ENCODE results near the gene SAV1.
"Not testable (repeated sequence)": the region's sequence is repeated elsewhere in the genome, so short reads cannot be mapped to it uniquely, and the experiment has no call there.

The SAV1 gene

DNA sequence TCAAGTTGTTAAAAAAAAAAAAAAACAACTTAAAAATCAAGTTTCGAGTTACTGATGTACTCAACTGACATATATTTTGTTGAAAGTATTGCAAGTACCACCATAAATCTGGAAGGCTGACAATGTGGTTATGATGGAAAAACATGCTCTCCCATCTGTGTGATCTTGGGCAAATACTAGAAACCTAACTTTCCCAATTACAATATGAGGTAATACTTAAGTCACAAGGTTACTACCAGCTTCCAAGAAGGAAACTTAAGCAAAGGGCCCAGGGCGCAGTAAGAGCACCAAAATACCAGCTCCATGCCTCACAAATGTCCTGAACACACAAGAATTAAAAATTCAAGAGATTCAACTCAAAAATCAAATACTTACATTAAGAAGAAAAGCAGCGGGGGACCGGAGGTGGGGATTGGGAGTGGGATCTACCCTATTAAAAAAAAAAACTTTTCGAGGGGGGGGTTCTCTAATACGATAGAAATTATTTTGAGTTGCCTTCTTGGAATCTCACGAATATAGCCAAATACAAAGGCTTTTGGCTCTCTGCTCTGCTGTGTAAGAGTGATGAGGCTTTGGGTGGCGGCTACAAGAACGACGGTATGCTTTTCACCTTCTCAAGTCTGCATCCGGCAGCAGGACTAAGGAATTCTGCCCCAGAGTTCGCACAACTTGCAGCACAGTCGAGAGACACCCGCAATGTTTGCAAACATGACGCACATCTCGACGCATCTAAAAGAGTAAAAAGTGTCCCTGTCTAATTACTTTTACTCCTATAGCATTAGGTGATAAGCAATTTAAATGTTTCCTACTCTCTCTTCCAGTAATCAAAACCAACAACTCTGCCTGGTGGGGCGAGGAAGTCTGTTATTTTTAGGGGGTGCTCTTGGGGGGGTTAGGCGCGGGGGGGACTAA is 1.1 kb downstream of the SAV1 start:
- DNase-seq (ENCODE audit: low read depth): no peak
- peak overlapping the region; percentile 71 for H3K4me3 ChIP-seq (ENCODE audit: low read depth, low read length)
- TF ChIP-seq, protein P1, sequence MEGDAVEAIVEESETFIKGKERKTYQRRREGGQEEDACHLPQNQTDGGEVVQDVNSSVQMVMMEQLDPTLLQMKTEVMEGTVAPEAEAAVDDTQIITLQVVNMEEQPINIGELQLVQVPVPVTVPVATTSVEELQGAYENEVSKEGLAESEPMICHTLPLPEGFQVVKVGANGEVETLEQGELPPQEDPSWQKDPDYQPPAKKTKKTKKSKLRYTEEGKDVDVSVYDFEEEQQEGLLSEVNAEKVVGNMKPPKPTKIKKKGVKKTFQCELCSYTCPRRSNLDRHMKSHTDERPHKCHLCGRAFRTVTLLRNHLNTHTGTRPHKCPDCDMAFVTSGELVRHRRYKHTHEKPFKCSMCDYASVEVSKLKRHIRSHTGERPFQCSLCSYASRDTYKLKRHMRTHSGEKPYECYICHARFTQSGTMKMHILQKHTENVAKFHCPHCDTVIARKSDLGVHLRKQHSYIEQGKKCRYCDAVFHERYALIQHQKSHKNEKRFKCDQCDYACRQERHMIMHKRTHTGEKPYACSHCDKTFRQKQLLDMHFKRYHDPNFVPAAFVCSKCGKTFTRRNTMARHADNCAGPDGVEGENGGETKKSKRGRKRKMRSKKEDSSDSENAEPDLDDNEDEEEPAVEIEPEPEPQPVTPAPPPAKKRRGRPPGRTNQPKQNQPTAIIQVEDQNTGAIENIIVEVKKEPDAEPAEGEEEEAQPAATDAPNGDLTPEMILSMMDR (IDR thresholded peaks at IDR 0.05; ENCODE audit: control insufficient read depth, extremely low read depth, insufficient read depth): no peak

DNA sequence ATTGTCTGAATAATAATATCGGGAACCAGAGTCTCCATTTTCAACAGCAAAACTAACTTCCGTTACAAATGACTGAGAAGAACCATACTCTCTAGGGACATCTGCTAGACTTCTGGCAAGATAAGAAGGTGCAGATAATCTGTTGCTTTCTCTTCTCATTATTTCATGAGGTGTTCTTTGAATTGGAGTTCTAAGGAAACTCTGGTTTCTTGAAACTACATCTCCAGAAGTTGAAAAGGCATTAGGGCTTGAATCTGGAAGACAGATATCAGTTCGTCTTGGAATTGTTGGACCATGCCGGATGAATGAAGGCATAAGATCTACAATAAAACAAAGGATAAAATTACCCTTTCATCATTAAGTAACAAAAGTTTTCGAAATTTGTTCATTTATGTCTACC is 2.8 kb downstream of the SAV1 start:
- H3K4me3 ChIP-seq (ENCODE audit: low read depth, low read length); DNase-seq (ENCODE audit: low read depth): not testable (repeated sequence)

DNA sequence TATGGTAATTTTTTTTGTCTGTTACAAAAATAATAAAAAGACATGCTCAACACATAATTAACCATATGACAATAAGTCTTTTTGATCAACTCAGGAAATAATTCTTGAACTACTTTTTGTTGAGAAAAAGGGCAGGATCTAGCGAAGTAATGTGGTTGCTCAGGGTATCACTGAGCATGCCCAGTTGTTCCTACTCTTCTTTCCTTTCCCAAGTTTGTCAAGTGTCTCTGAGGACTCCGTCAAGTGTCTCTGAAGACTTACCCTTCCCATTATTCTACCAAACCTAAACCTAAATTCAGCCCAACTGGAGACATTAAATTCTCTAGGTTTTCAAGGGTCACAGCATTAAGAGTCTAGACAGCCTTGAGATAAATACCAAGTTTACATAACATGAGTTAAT is 3.5 kb downstream of the SAV1 start:
- not testable (repeated sequence) for DNase-seq (ENCODE audit: low read depth); H3K4me3 ChIP-seq (ENCODE audit: low read depth, low read length)

- no peak overlapping the region for H3K4me3 ChIP-seq (ENCODE audit: low read depth, low read length)
- peak; percentile 71 for DNase-seq (ENCODE audit: low read depth)
- TF ChIP-seq, protein P1 (IDR thresholded peaks at IDR 0.05; ENCODE audit: control insufficient read depth, extremely low read depth, insufficient read depth): no peak
These were observed 8.7 kb downstream of the SAV1 start for GRCh38 chr14:50659327-50659974.

- H3K4me3 ChIP-seq (ENCODE audit: low read depth, low read length): peak overlapping the region; percentile 3; the same call in 1 of the 2 replicates
These were observed 9.9 kb downstream of the SAV1 start for GRCh38 chr14:50658203-50658602.

DNA sequence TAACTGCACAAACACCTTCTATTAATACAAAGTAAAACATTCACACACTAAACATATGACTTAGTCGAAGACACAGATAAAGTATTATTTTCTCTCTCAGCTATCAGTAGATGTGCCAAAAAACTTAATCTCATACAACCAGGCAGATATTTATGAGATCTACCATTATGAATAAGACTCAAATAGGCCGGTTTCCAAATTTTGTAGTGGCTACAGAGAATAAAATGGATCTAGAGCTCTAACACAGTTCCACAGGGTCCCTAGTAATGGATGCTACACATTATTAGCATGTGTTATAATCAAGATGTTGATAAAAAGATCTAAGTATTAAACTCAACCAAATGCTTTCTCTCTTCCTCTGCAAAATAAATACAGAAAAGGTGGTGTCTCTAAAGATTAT is 10.4 kb downstream of the SAV1 start:
- TF ChIP-seq, protein P1 (IDR thresholded peaks at IDR 0.05; ENCODE audit: control insufficient read depth, extremely low read depth, insufficient read depth): no peak
- no peak for DNase-seq (ENCODE audit: low read depth)
- peak overlapping the region; percentile 3; the same call in 1 of the 2 replicates for H3K4me3 ChIP-seq (ENCODE audit: low read depth, low read length)

More at GRCh38 chr14:50658203-50658602, 9.9 kb downstream of the SAV1 start:
- TF ChIP-seq, protein P1 (IDR thresholded peaks at IDR 0.05; ENCODE audit: control insufficient read depth, extremely low read depth, insufficient read depth): no peak
- no peak for DNase-seq (ENCODE audit: low read depth)

DNA sequence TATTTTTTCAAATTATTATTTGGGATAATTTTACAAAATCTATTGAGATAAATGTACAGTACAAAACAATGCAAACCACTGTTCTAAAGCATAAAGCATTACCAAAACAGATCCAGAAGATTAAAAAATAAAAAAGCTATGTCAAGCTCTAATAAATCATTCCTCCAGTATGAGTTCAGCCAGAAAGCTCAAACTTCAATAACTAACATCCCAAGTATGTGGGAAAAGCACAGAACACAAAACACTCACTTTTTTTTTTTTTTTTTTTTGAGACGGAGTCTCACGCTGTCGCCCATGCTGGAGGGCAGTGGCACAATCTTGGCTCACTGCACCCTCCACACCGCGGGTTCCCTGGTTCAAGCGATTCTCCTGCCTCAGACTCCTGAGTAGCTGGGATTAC is 11.3 kb downstream of the SAV1 start:
- H3K4me3 ChIP-seq (ENCODE audit: low read depth, low read length): no peak overlapping the region
- DNase-seq (ENCODE audit: low read depth): no peak
- TF ChIP-seq, protein P1 (IDR thresholded peaks at IDR 0.05; ENCODE audit: control insufficient read depth, extremely low read depth, insufficient read depth): no peak

Measured in LNCaP clone FGC (cell line).